ENCODE data around the gene ANKRD44.
A peak's percentile ranks its signal among the peaks of the same experiment; 100 is the strongest.

The ANKRD44 gene

DNA sequence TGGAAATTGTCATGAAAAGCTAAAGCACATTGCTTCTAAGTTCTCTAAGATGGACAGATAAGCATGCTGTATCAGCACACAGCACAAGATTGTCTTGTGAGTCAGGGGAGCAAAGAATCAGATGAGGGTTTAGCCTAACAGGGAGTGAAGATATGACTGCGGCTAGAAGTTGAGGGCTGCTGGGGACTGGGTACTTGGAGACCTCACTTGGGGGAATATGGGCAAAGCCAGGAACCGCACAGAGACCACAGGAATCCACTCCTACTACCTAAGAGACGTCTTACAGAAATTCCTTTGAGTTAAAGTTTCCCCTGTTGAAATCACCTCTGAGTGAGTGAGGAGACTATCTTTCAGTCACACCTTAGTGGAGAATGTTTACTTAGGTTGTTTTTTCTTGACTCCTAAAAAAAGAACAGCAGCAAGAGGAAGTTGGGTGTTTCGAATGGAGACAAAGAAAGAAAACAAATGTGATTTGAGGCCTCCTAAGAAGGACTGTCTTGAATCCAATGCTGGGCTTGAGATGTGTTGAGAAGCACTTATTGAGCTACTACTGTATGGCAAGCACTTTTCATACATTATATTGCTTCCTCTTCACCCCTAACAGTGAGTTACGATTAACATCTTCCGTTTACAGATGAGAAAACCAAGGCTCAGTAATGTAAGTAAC is 100.7 kb downstream of the ANKRD44 start:
- Histone ChIP-seq H3K27me3 (ENCODE audit: control insufficient read depth, low read length) (no peaks in the 10 kb centered on the region), H3K4me1 (ENCODE audit: control insufficient read depth, low read length) (peaks cover 97% of the 10 kb centered on the region), H3K4me3 (ENCODE audit: low read length) (peak overlapping the region; percentile 69), H4K20me1 (ENCODE audit: control insufficient read depth, insufficient read depth, low read depth, low read length) (no peaks in the 10 kb centered on the region), H3K36me3 (ENCODE audit: control insufficient read depth, low read length) (peaks cover 24% of the 10 kb centered on the region), H3K9me2 (replicated peaks; ENCODE audit: control insufficient read depth, low read length) (no peaks in the 10 kb centered on the region), H3F3A (ENCODE audit: control insufficient read depth, insufficient read depth) (peaks cover 31% of the 10 kb centered on the region), H3K9me3 (ENCODE audit: control insufficient read depth, insufficient read depth, low read length) (no peaks in the 10 kb centered on the region), H3K4me2 (ENCODE audit: low read length) (peak overlapping the region; percentile 86), H3K79me2 (ENCODE audit: control insufficient read depth, low read length) (peaks cover 94% of the 10 kb centered on the region), H3K27ac (ENCODE audit: low read depth, low read length) (peak overlapping the region; percentile 97)
- TF ChIP-seq EZH2phosphoT487 (IDR thresholded peaks at IDR 0.05; ENCODE audit: borderline replicate concordance, low read length), result no peak
- TF ChIP-seq, protein P1, sequence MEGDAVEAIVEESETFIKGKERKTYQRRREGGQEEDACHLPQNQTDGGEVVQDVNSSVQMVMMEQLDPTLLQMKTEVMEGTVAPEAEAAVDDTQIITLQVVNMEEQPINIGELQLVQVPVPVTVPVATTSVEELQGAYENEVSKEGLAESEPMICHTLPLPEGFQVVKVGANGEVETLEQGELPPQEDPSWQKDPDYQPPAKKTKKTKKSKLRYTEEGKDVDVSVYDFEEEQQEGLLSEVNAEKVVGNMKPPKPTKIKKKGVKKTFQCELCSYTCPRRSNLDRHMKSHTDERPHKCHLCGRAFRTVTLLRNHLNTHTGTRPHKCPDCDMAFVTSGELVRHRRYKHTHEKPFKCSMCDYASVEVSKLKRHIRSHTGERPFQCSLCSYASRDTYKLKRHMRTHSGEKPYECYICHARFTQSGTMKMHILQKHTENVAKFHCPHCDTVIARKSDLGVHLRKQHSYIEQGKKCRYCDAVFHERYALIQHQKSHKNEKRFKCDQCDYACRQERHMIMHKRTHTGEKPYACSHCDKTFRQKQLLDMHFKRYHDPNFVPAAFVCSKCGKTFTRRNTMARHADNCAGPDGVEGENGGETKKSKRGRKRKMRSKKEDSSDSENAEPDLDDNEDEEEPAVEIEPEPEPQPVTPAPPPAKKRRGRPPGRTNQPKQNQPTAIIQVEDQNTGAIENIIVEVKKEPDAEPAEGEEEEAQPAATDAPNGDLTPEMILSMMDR (IDR thresholded peaks at IDR 0.05; ENCODE audit: low read depth, low read length, poor library complexity, severe bottlenecking), result no peak

DNA sequence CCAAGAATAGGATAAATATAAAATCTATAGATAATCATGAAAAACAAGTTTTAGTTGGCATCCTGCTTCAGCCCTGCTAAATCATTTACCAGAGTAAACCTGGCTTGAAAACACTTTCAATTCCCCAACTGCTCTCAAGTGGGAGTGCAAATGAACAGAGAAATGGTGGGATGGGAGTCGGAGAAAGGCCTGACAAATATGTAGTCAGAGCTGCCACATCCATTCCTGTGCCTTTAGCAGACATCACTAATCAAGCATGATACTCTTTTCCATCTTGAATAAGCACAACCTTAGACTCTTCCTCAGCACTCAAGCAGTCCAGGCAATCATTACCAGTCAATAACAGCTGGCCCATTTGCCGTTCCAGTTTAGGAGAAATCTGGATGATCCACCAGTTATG is 101.3 kb downstream of the ANKRD44 start:
- peaks cover 91% of the 10 kb centered on the region for H3K4me1 ChIP-seq (ENCODE audit: control insufficient read depth, low read length)
- H3K9me2 ChIP-seq (replicated peaks; ENCODE audit: control insufficient read depth, low read length), result no peaks in the 10 kb centered on the region
- no peaks in the 10 kb centered on the region for H3K9me3 ChIP-seq (ENCODE audit: control insufficient read depth, insufficient read depth, low read length)
- H4K20me1 ChIP-seq (ENCODE audit: control insufficient read depth, insufficient read depth, low read depth, low read length), result no peaks in the 10 kb centered on the region
- H3K79me2 ChIP-seq (ENCODE audit: control insufficient read depth, low read length), result peaks cover 90% of the 10 kb centered on the region
- peak overlapping the region; percentile 86 for H3K4me2 ChIP-seq (ENCODE audit: low read length)
- peak overlapping the region; percentile 97 for H3K27ac ChIP-seq (ENCODE audit: low read depth, low read length)
- peaks cover 34% of the 10 kb centered on the region for H3F3A ChIP-seq (ENCODE audit: control insufficient read depth, insufficient read depth)
- H3K36me3 ChIP-seq (ENCODE audit: control insufficient read depth, low read length), result peaks cover 28% of the 10 kb centered on the region
- H3K27me3 ChIP-seq (ENCODE audit: control insufficient read depth, low read length), result no peaks in the 10 kb centered on the region
- peak overlapping the region; percentile 69 for H3K4me3 ChIP-seq (ENCODE audit: low read length)
- TF ChIP-seq, protein P1 (IDR thresholded peaks at IDR 0.05; ENCODE audit: low read depth, low read length, poor library complexity, severe bottlenecking), result no peak
- no peak for TF ChIP-seq EZH2phosphoT487 (IDR thresholded peaks at IDR 0.05; ENCODE audit: borderline replicate concordance, low read length)

DNA sequence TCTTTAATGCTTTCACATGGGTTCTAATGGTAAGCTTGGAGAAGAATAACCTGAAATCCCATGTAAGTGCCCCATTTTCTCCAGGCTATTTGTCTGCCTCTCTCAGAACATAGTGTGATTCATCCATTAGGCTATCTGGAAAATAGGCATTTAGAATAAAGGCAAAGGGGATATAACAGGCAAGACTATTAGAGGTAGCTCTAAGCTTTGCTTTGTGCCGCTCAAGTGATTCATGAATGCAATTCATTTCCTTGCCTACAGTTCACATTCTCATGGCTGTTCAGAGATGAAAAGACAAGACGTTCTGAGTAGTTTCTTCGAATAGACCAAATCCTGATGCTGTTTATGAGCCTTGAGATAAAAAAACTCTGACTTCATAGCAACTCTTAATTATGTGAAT is 101.7 kb downstream of the ANKRD44 start:
- no peaks in the 10 kb centered on the region for H3K27me3 ChIP-seq (ENCODE audit: control insufficient read depth, low read length)
- TF ChIP-seq, protein P1 (IDR thresholded peaks at IDR 0.05; ENCODE audit: low read depth, low read length, poor library complexity, severe bottlenecking), result no peak
- TF ChIP-seq EZH2phosphoT487 (IDR thresholded peaks at IDR 0.05; ENCODE audit: borderline replicate concordance, low read length), result no peak
- peaks cover 30% of the 10 kb centered on the region for H3F3A ChIP-seq (ENCODE audit: control insufficient read depth, insufficient read depth)
- H4K20me1 ChIP-seq (ENCODE audit: control insufficient read depth, insufficient read depth, low read depth, low read length), result no peaks in the 10 kb centered on the region
- H3K4me3 ChIP-seq (ENCODE audit: low read length), result peak overlapping the region; percentile 69
- peaks cover 86% of the 10 kb centered on the region for H3K79me2 ChIP-seq (ENCODE audit: control insufficient read depth, low read length)
- peaks cover 87% of the 10 kb centered on the region for H3K4me1 ChIP-seq (ENCODE audit: control insufficient read depth, low read length)
- no peaks in the 10 kb centered on the region for H3K9me2 ChIP-seq (replicated peaks; ENCODE audit: control insufficient read depth, low read length)
- H3K9me3 ChIP-seq (ENCODE audit: control insufficient read depth, insufficient read depth, low read length), result no peaks in the 10 kb centered on the region
- peaks cover 28% of the 10 kb centered on the region for H3K36me3 ChIP-seq (ENCODE audit: control insufficient read depth, low read length)
- peak overlapping the region; percentile 97 for H3K27ac ChIP-seq (ENCODE audit: low read depth, low read length)
- peak overlapping the region; percentile 86 for H3K4me2 ChIP-seq (ENCODE audit: low read length)

All from DOHH2 (cell line).